NCI-H146 treated with DMSO at 0.1 percent for 48 hours (cell line): ENCODE measurements around the gene CACNB1.

Source experiments
- DNase-seq: peaks from one replicate; lab custom pipeline; 2025; ENCODE audit not compliant: unreplicated experiment; lab: John Stamatoyannopoulos, UW

Gene CACNB1

GRCh38 chr17:39225959-39226683 is 28.7 kb upstream of the CACNB1 start:
- DNase-seq = peak; percentile 46

- DNase-seq = no peak
Observed at GRCh38 chr17:39225308-39225958, 28.0 kb upstream of the CACNB1 start, which contains the start of gene STAC2. Gene STAC2 (minus strand): TSS chr17:39225945. CDS start chr17:39225502, 443 bp downstream.

- DNase-seq = no peak
Observed at GRCh38 chr17:39224778-39225307, 27.4 kb upstream of the CACNB1 start.

GRCh38 chr17:39223907-39224777 is 26.7 kb upstream of the CACNB1 start:
- no peak for DNase-seq

- no peak for DNase-seq
Observed at GRCh38 chr17:39222866-39223834, 25.7 kb upstream of the CACNB1 start.

- no peak for DNase-seq
Observed at GRCh38 chr17:39222151-39222550, 24.7 kb upstream of the CACNB1 start.

GRCh38 chr17:39221572-39221971 is 24.1 kb upstream of the CACNB1 start:
- DNase-seq = no peak

GRCh38 chr17:39219647-39220154 is 22.2 kb upstream of the CACNB1 start:
- no peak for DNase-seq

GRCh38 chr17:39218906-39219305 is 21.4 kb upstream of the CACNB1 start:
- DNase-seq = no peak

- DNase-seq = no peak
Observed at GRCh38 chr17:39217734-39218369, 20.4 kb upstream of the CACNB1 start.

- DNase-seq = no peak
Observed at GRCh38 chr17:39213852-39214251, 16.4 kb upstream of the CACNB1 start.

GRCh38 chr17:39212841-39213480 is 15.5 kb upstream of the CACNB1 start:
- no peak for DNase-seq

GRCh38 chr17:39212195-39212810 is 14.8 kb upstream of the CACNB1 start:
- no peak for DNase-seq

GRCh38 chr17:39210093-39210434 is 12.6 kb upstream of the CACNB1 start:
- DNase-seq = no peak

- DNase-seq = no peak
Observed at GRCh38 chr17:39209317-39210092, 12.0 kb upstream of the CACNB1 start.

- no peak for DNase-seq
Observed at GRCh38 chr17:39208893-39209292, 11.4 kb upstream of the CACNB1 start.

- DNase-seq = no peak
Observed at GRCh38 chr17:39208136-39208535, 10.7 kb upstream of the CACNB1 start.

- DNase-seq = no peak
Observed at GRCh38 chr17:39205112-39205526, 7.7 kb upstream of the CACNB1 start.
